ENCODE measurements around the gene CARD10.
"Not testable (repeated sequence)": the region's sequence is repeated elsewhere in the genome, so short reads cannot be mapped to it uniquely, and the experiment has no call there.

The CARD10 gene

DNA sequence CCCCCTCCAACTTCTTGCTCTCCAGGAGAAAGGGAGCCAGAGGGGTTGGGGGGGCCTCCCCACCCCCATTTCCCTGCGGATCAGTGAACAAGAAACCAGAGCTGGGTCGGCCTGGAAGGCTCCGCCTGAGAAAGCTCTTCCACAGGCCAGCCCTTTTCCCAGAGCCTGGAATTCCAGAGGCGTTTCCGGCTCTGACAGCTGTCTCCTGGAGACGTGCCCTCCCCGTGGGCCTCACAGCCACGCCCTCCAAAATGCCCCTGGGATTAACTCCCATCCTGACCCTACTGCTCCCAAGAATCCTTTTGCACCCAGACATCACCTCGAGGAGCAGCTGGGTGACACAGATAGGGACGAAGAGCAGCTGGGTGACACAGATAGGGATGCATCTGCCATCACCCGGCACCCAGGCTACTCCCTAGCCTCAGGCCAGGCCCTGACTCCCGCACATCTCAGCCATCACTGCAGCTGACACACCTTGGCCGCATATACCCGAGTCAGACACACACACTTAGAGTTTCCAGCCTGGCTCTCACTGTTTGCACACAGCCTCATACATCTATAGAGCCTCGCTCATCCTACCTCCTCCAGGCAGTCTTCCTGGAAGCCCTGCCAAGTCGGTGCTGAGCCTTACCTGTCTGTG lies 33.4 kb upstream of the CARD10 start:
- no peak for DNase-seq

DNA sequence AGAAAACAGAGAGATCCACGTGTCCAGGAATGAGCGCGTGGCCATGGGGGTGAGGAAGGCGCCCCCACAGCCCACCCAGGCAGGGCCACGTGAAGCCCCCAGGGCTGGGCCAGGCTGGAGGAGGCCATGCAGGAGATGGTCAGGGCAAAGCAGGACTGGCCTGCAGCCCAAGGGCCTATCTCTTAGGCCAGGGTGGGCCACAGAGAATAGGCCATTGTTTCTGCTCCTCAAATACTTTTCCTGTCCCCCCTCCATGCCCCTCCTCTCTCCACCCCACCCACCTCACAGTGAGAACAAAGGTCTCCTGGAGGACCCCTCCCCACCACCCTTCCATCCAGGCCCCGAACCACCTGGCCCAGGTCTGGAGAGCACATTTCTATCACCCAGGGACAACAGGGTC lies 32.8 kb upstream of the CARD10 start:
- no peak for DNase-seq

DNA sequence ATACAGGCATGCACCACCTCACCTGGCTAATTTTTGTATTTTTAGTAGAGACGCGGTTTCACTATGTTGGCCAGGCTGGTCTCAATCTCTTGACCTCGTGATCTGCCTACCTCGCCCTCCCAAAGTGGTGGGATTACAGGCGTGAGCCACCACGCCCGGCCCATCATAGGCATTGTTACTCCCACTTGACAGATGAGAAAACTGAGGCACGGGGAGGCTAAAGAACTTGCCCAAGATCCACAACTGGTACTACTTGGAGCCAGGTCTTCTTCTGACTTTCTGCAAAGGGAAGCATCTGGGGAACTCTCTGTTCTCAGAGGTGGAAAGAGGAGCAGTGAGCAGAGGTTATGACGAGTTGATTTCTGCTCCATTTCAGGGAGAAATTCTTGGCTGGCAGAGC lies 31.7 kb upstream of the CARD10 start:
- not testable (repeated sequence) for DNase-seq

- DNase-seq, result no peak
Measured at GRCh38 chr22:37549704-37550059, 30.5 kb upstream of the CARD10 start.

DNA sequence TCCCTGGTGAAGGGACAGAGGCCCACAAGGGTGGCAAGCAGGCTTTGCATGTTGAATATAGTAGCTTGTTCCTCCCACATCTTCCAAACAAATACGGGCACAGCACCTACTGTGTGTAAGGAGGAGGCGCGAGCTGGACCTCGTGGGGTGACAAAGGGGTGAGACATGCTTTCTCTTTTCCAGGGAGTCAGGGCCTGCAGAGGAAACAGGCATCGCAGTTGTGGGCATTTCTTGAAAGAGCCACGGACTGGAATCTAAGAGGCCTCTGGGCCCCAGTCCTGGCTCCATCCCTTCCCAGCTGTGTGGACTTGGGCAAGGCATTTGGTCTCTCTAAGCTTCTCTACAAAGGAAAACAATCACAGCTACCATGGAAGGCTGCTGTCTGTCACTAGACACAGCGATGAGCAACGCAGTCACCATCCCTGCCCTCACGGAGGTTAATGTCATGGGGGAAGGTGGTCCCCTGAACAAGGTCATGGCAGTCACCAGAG lies 28.1 kb upstream of the CARD10 start:
- no peak for DNase-seq

DNA sequence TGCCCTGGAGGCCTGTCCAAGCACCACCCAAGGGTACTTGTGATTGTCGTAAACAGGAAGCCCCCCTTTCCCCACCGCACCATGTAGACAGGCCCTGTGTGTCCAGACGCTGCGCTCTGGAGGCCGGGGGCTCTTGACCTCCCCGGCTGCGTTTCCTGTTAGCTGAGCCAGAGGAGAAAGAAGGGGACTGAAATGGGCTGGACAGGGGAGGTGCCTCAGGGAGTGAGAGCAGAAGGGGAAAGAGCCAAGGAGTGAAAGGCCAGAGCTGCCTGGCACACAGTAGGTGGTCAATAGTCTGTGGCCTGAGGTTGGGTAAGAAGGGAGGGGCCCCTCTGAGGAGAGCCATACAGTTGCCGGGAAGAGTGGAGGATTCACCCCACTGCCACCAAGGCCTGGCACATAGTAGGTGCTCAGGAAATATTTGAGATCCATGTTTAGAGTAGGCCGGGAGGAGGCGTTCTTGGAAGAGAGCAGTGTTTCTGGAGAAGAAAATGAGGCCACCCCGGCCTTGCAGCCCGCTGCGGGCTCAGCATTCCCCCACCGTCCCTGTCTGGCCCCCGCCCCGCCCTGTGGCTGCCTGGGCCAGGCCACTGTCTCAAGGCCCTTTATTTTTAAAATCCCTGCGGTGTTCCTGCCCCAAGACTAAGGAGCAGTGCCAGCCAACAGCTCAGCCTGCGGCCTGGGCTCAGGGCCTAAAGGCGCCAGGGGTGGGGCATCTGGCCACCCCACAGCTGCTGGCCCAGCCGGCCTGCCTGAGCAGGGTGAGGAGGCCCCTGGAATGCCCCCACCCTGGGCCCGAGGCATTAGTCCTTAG lies 27.4 kb upstream of the CARD10 start:
- no peak for DNase-seq

- DNase-seq, result no peak
Measured at GRCh38 chr22:37545703-37546436, 26.7 kb upstream of the CARD10 start.

DNA sequence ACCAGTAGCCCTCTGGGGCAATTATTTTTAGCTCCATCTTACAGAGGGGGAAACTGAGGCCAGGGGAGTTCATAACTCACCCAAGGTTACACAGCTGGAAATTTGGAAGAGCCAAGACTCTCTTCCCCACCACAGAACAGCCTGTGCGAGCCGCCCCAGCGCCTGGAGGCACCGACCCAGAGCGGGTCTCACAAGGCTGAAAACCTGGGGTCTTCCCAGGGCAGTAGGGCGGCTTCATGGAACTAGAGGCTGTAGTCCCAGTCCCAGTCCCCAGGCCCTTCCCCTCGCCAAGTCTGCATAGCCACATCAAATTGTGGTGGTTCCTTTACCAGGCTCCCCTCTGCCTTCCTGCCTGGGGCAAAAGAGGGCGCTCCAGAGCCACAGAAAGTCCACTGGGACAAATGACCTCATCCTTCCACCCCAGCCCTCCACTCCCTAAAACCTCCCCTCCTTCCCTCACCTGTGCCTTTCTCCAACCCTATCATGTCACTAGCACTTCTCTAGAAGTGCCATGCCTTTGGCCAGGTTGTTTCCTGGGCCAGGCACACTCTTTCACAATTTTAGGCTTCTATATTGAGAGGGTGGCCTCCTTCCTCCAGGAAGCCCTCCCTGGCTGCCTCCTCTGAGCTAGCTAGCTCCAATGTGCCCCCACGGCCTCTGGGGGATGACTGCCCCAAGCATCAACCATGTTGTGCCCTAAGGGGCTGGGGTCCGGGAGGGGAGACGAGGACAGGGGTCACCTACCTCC lies 25.9 kb upstream of the CARD10 start:
- no peak for DNase-seq

GRCh38 chr22:37542959-37543358 lies 23.7 kb upstream of the CARD10 start:
- DNase-seq, result no peak

GRCh38 chr22:37542416-37542815 lies 23.2 kb upstream of the CARD10 start:
- not testable (repeated sequence) for DNase-seq

- DNase-seq, result not testable (repeated sequence)
Measured at GRCh38 chr22:37539790-37540189, 20.6 kb upstream of the CARD10 start.

- DNase-seq, result peak; percentile 80
Measured at GRCh38 chr22:37538590-37539357, 19.6 kb upstream of the CARD10 start.

GRCh38 chr22:37535159-37535558 lies 15.9 kb upstream of the CARD10 start:
- DNase-seq, result no peak

- no peak for DNase-seq
Measured at GRCh38 chr22:37534445-37534844, 15.2 kb upstream of the CARD10 start.

DNA sequence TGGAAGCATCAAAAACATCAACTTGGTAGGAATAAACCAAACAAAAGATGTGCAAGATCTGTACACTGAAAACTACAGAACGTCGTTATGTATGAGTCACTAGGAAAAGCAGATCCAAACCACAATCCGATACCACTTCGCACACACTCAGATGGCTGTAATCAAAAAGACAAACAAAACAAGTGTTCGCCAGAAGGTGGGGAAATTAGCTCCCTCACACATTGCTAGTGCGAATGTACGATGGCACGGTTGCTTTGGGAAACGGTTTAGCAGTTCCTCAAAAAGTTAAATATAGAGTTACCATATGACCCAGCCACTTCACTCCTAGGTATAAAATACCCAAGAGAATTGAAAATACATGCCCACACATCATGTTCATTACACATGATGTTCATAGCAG lies 14.8 kb upstream of the CARD10 start:
- no peak for DNase-seq

DNA sequence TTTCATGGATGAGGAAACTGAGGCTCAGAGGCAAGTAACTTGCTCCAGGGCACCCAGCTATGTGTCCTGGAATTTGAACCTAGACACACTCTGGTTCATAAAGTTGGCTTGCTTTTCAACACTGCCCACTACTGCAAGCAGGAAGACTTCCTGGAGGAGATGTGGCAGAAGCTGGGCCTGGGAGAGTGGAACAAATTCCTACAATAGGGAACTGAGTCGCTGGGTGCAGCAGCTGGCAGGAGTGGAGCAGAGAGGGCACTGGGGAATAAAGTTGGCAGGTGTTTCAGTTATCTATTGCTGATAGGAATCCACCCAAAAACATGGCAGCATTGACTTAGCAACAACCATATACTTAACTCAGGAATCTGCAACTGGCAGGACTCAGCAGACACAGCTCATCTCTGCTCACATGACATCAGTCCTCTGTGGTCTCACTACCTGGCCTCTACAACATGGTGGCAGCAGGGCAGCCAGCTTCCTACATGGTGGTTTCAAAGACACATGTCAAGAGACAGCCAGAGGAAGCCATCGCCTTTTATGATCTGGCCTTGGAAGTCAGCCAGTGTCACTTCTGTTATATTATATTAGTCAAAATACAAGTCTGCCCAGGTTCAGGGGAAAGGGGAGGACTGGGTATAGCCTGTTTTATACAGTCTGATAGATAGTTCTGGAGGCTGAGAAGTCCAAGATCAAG lies 10.6 kb upstream of the CARD10 start:
- DNase-seq, result no peak

DNA sequence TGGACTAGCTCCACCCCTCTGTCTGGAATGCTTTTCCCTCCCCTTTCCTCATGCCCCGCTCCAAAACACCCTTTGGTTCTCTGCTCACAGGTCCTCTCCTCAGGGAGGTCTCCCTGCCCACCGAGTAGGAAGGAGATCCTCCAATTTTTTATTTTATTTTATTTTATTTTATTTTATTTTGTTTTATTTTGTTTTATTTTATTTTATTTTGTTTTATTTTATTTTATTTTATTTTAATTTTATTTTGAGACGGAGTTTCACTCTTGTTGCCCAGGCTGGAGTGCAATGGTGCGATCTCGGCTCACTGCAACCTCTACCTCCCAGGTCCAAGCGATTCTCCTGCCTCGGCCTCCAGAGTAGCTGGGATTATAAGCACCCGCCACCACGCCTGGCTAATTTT lies 8.7 kb upstream of the CARD10 start:
- not testable (repeated sequence) for DNase-seq

- not testable (repeated sequence) for DNase-seq
Measured at GRCh38 chr22:37527081-37527752, 8.0 kb upstream of the CARD10 start.

- no peak for DNase-seq
Measured at GRCh38 chr22:37526376-37526775, 7.2 kb upstream of the CARD10 start.

DNA sequence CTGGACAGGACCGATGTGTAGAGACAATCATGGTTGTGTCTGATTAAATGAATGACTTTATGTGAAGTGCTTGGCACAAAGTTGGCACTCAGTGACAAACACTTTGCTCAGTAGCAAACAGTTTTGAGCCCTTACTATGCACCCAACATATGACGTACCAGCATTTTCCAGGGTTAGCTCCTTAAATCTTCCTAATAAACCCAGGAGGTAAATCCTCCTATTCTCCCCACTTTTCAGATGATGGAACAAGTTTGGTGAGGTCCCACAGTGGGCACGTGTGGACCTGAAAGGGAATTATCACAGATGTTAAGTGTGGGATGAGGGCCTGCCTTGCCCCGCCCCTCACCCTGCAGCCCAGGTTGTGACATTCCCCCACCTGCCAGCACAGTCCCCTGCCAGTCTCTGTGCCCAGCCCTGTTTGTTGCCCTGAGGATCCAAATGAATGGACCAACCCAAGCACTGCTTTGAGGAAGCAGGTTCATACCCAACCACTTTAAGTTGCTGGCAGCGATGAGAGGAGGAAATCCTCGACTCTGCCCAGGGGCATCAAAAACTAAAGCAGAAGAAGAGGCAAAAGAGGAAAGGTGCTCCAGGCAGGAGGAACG lies 6.6 kb upstream of the CARD10 start:
- no peak for DNase-seq

Data from NCI-H1048 (cell line).